MCF 10A (cell line): ENCODE measurements around the gene KLHL36. TPM values are rescaled to one million over a fixed set of nuclear protein-coding genes. Genes with fewer than 3 reads are reported as not detected.

Experiments used
- BruUV-seq: library from RNA; stranded (reverse); fragments of 400-500 nt; replicated peaks from 2 replicates; lab custom pipeline; 2021; lab: Mats Ljungman, UMichigan
- CTCF ChIA-PET: fragments of 300-600 bp; sonication (Branson Sonifier 250); formaldehyde crosslinking; extraction: SDS; loops from one replicate; lab custom pipeline; 2021; ENCODE audit warnings: antibody characterized with exemption, inconsistent platforms; lab: Yijun Ruan, JAX
- POLR2A ChIA-PET: fragments of 300-600, 350-650 bp; sonication (Branson Sonifier 250); formaldehyde crosslinking; extraction: SDS; loops from one replicate; lab custom pipeline; 2020; ENCODE audit warnings: antibody characterized with exemption, inconsistent platforms; lab: Yijun Ruan, JAX
- DNase-seq: peaks from one replicate; pipeline ENCODE4 v3.0.0-alpha.2; 2018; ENCODE audit not compliant: unreplicated experiment
- H3K27ac Mint-ChIP-seq: one replicate; pipeline ENCODE4 v1.8.0; 2022; ENCODE audit warnings: mild to moderate bottlenecking, low read depth, mixed read lengths; ENCODE audit not compliant: unreplicated experiment
- H3K27me3 Mint-ChIP-seq: one replicate; pipeline ENCODE4 v1.8.0; 2022; ENCODE audit warnings: mixed read lengths; ENCODE audit not compliant: insufficient read depth, unreplicated experiment
- H3K36me3 Mint-ChIP-seq: one replicate; pipeline ENCODE4 v1.8.0; 2022; ENCODE audit warnings: mild to moderate bottlenecking, moderate library complexity, mixed read lengths; ENCODE audit not compliant: insufficient read depth, unreplicated experiment
- H3K4me1 Mint-ChIP-seq: one replicate; pipeline ENCODE4 v1.8.0; 2022; ENCODE audit warnings: mixed read lengths; ENCODE audit not compliant: insufficient read depth, unreplicated experiment
- H3K4me3 Mint-ChIP-seq: one replicate; pipeline ENCODE4 v1.8.0; 2022; ENCODE audit warnings: mild to moderate bottlenecking, moderate library complexity, mixed read lengths; ENCODE audit not compliant: unreplicated experiment
- H3K9me3 Mint-ChIP-seq: one replicate; pipeline ENCODE4 v1.8.0; 2022; ENCODE audit warnings: mixed read lengths; ENCODE audit not compliant: unreplicated experiment
- intact Hi-C: fragments of 100-400 bp; cut with micrococcal nuclease; formaldehyde crosslinking; loops from 2 replicates; pipeline ENCODE4 v1.14.1; 2022
- total RNA-seq: library from RNA; stranded (reverse); gene quantifications from 2 replicates; pipeline ENCODE4 v1.2.3, GENCODE V29; 2022
- TF ChIP-seq, protein P1 (sequence below): fragments of 200-600 bp; IDR thresholded peaks from one replicate; pipeline ENCODE4 v1.8.0; 2022; ENCODE audit warnings: antibody characterized with exemption, mild to moderate bottlenecking; ENCODE audit not compliant: unreplicated experiment

Gene KLHL36
- total RNA-seq, 1 experiment from 2014 or later: 38.4 TPM

- H3K4me3 Mint-ChIP-seq: no peak overlapping the region
- H3K4me1 Mint-ChIP-seq: no peaks in the 10 kb centered on the region
- no TSS peak for BruUV-seq
- CTCF ChIA-PET: interaction anchor here (0.7 to 2.1 kb wide), 2 partner anchors 111 to 117 kb away, joined by 3 to 7 read pairs; no protein-coding TSS in a partner anchor
- no peaks in the 10 kb centered on the region for H3K9me3 Mint-ChIP-seq
- no peak overlapping the region for H3K27ac Mint-ChIP-seq
- POLR2A ChIA-PET: interaction anchor here (1.6 to 1.7 kb wide), 2 partner anchors 10 to 343 kb away, joined by 4 read pairs; partner anchors contain the start of gene COTL1
- no peaks in the 10 kb centered on the region for H3K27me3 Mint-ChIP-seq
- DNase-seq: no peak
- intact Hi-C loops: no loop called here
- H3K36me3 Mint-ChIP-seq: no peaks in the 10 kb centered on the region
- TF ChIP-seq, protein P1, sequence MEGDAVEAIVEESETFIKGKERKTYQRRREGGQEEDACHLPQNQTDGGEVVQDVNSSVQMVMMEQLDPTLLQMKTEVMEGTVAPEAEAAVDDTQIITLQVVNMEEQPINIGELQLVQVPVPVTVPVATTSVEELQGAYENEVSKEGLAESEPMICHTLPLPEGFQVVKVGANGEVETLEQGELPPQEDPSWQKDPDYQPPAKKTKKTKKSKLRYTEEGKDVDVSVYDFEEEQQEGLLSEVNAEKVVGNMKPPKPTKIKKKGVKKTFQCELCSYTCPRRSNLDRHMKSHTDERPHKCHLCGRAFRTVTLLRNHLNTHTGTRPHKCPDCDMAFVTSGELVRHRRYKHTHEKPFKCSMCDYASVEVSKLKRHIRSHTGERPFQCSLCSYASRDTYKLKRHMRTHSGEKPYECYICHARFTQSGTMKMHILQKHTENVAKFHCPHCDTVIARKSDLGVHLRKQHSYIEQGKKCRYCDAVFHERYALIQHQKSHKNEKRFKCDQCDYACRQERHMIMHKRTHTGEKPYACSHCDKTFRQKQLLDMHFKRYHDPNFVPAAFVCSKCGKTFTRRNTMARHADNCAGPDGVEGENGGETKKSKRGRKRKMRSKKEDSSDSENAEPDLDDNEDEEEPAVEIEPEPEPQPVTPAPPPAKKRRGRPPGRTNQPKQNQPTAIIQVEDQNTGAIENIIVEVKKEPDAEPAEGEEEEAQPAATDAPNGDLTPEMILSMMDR: no peak
These were observed 20.0 kb upstream of the KLHL36 start for GRCh38 chr16:84628226-84628731.

DNA sequence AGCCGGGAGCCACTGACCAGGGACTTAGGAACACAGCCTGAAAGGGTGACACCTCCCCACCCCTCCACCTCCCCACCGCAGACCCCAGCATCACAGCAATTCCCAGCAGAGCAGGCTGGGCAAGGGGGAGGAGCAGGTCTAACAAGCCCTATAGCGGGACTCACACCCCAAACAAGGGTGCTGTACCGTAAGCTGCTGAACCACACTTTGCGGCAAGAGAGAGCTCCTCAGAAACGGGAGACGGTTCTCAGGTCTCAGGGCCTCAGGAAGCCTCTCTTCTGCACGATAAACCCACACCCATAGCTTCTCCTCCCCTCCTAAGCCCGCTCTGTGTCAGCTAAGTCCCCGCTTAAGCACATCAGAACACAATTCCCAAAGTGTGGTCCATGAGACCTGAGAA lies 18.7 kb upstream of the KLHL36 start:
- no peak for DNase-seq
- no peaks in the 10 kb centered on the region for H3K4me1 Mint-ChIP-seq
- TF ChIP-seq, protein P1: no peak
- H3K4me3 Mint-ChIP-seq: no peak overlapping the region
- ChIA-PET POLR2A (interaction anchor here (1.6 to 1.7 kb wide), 2 partner anchors 12 to 341 kb away, joined by 4 read pairs; partner anchors contain the start of gene COTL1), CTCF (interaction anchor here (0.6 to 1.6 kb wide), 5 partner anchors 43 to 195 kb away, joined by 3 to 5 read pairs (median 4); no protein-coding TSS in a partner anchor)
- intact Hi-C loops: no loop called here
- no peaks in the 10 kb centered on the region for H3K27me3 Mint-ChIP-seq
- H3K27ac Mint-ChIP-seq: no peak overlapping the region
- no peaks in the 10 kb centered on the region for H3K36me3 Mint-ChIP-seq
- no TSS peak for BruUV-seq
- H3K9me3 Mint-ChIP-seq: no peaks in the 10 kb centered on the region

DNA sequence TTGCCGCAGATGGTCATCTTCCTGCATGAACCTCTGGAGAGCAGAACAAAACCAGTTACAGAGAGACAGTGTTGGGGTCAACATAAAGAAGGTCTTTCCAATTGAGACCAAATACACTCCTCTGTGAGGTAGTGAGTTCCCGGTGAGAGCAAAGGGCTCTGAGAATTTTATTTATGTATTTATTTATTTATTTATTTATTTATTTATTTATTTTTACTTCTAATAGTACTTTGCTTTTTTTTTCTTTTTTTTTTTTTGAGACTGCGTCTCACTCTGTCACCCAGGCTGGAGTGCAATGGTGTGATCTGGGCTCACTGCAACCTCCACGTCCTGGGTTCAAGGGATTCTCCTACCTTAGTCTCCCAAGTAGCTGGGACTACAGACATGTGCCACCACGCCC lies 18.3 kb upstream of the KLHL36 start:
- DNase-seq: no peak
- H3K27me3 Mint-ChIP-seq: no peaks in the 10 kb centered on the region
- no TSS peak for BruUV-seq
- ChIA-PET POLR2A (interaction anchor here (1.7 kb wide), 1 partner anchor 12 kb away, joined by 4 read pairs; the partner anchor contains the start of gene COTL1), CTCF (interaction anchor here (0.6 to 1.6 kb wide), 5 partner anchors 43 to 194 kb away, joined by 3 to 5 read pairs (median 4); no protein-coding TSS in a partner anchor)
- H3K9me3 Mint-ChIP-seq: no peaks in the 10 kb centered on the region
- H3K4me3 Mint-ChIP-seq: no peak overlapping the region
- no peaks in the 10 kb centered on the region for H3K4me1 Mint-ChIP-seq
- no peaks in the 10 kb centered on the region for H3K36me3 Mint-ChIP-seq
- TF ChIP-seq, protein P1: no peak
- intact Hi-C loops: no loop called here
- no peak overlapping the region for H3K27ac Mint-ChIP-seq

- Mint-ChIP-seq H3K4me3 (no peak overlapping the region), H3K36me3 (no peaks in the 10 kb centered on the region), H3K4me1 (no peaks in the 10 kb centered on the region), H3K27me3 (no peaks in the 10 kb centered on the region), H3K27ac (no peak overlapping the region), H3K9me3 (no peaks in the 10 kb centered on the region)
- DNase-seq: no peak
- intact Hi-C loops: no loop called here
- no TSS peak for BruUV-seq
- TF ChIP-seq, protein P1: no peak
- ChIA-PET POLR2A (no interaction called here), CTCF (interaction anchor here (1.6 kb wide), 1 partner anchor 108 kb away, joined by 4 read pairs; no protein-coding TSS in a partner anchor)
These were observed 17.7 kb upstream of the KLHL36 start for GRCh38 chr16:84630446-84631152.
